Transverse colon (tissue), 4 donors: Measurements from ENCODE around the gene CCDC61.

Experiments used
- CTCF ChIP-seq, 5 experiments: fragments of 200-600 bp in 3 of 5; fragments of 450-650 bp in 2 of 5; sonication (generic) in 3 of 5; IDR thresholded peaks; 1 replicate in 2 of 5; 2 replicates in 3 of 5; pipeline ENCODE4 v1.5.1; 2016 to 2017; ENCODE audit warnings: antibody characterized with exemption in 5 of 5, inconsistent platforms in 3 of 5, mild to moderate bottlenecking in 2 of 5, moderate library complexity in 1 of 5
- EP300 ChIP-seq: sonication (generic); formaldehyde crosslinking; IDR thresholded peaks from one replicate; pipeline ENCODE4 v1.6.1; 2017; ENCODE audit warnings: antibody characterized with exemption, low read depth
- POLR2A ChIP-seq: fragments of 450-650 bp; IDR thresholded peaks from one replicate; pipeline ENCODE4 v1.6.1; 2016; ENCODE audit warnings: antibody characterized with exemption, mild to moderate bottlenecking, moderate library complexity
- POLR2AphosphoS5 ChIP-seq, 3 donors: sonication (generic); formaldehyde crosslinking; IDR thresholded peaks; one replicate each; pipeline ENCODE4 v1.6.1; 2016; ENCODE audit warnings: antibody characterized with exemption in 3 of 3

DNA sequence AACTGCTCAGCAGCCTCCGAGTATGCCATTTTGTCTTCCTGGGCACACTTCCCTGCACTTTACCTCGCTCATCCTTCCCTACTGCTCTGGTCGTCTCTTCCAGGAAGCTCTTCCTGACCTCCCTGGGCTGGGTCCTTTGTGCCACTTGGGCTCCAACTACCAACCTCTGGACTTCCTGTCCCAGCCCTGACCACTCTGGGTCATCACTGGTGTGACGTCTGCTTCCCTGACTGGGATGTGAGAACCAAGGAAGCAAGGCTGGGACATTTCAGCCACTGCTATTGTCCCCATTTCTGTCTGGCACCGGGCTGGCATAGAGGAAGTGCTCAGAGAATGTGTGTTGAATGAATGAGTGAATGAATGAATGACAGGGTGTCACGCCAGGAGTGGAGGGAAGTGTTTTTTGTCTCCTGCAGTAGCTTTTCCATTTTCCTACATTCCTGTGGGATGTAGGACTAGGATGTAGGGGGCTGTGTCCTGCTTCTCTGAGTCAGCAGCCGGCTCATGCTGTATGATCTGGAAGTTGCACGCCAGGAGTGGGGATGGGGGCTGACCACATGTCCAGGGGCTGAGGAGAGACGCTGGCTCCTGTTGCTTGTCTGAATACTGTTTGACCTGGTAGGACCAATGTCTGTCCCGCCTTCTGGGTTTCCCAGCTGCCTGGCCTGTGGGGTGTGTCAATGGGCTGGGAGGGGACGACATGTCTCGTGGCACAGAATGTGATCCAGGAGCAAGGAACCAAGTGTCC lies 36.3 kb upstream of the CCDC61 start:
- TF ChIP-seq CTCF (IDR thresholded peaks at IDR 0.05) (no peak), EP300 (no peak), POLR2A (no peak), POLR2AphosphoS5 (IDR thresholded peaks at IDR 0.05) (no peak)
